ENCODE measurements around the gene UBR4. TPM values are rescaled to one million over a fixed set of nuclear protein-coding genes. Genes with fewer than 3 reads are reported as not detected.

The UBR4 gene
- total and polyA plus RNA-seq, 2 of the 8 experiments (the other 6 are each of a cell fraction or from before 2014, with no cell fraction given), result 139 to 152 TPM

DNA sequence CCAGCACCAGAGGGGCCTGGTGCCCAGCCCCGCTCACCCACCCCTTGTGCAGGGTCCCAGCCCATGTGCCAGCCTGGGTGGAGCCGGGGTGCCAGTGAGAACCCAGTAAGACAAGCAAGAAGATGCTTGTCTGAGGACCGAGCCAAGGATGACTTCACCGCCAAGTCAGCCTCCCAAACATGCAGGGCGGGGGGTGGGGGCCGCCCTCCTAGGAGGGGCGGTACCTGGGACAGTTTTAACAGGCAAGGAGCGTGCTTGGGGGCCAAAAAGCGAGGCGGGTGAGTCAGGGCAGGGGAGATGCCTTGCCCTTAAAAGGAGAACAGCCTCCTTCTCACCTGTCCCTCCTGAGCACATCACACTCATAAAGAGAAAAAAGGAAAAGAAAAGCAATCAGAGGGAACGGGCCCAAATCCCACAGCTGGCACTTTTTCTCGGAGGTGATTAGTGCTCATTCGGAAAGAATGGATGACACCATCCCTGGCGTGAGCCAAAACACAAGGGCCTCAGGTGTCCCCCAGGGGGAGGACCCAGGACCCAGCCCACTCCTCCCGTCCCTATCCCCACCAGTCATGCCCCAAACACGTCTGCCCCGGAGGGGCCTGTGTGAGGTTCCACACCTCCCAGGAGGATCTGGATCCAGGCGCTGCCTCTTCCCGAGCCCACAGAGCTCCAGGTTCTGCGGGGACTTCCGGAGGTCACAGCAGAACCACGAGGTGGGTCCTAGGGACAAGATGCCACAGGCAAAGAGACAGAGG, 176.0 kb downstream of the UBR4 start:
- H3K79me2 ChIP-seq (ENCODE audit: control insufficient read depth in 1 of 2, insufficient read depth in 2 of 2, low read length in 2 of 2), result no peaks in the 10 kb centered on the region
- H2BK20ac ChIP-seq (ENCODE audit: low read length), result no peak overlapping the region
- no peak overlapping the region for H4K5ac ChIP-seq (ENCODE audit: insufficient read length, low read depth, low read length)
- H3K14ac ChIP-seq (ENCODE audit: insufficient read length), result no peak overlapping the region
- H3K56ac ChIP-seq (replicated peaks; ENCODE audit: insufficient read length, low read depth, low read length), result no peak overlapping the region
- H2AFZ ChIP-seq (ENCODE audit: low read length), result no peak overlapping the region
- ChIA-PET CTCF (ENCODE audit: partially characterized antibody) (interaction anchor here (0.8 to 1.8 kb wide), 5 partner anchors 14 to 122 kb away, joined by 3 to 7 read pairs (median 3); no protein-coding TSS in a partner anchor), POLR2A (ENCODE audit: partially characterized antibody) (interaction anchor here (1.5 kb wide), 1 partner anchor 77 kb away, joined by 6 read pairs; the partner anchor contains the start of gene IFFO2)
- no peak for FAIRE-seq
- no peak overlapping the region for H3K9ac ChIP-seq (replicated peaks in 1 of 4; ENCODE audit: extremely low read depth in 1 of 4, low read depth in 3 of 4, low read length in 3 of 4)
- no peak overlapping the region for H2BK15ac ChIP-seq (ENCODE audit: low read length)
- no peak overlapping the region for H3K4me3 ChIP-seq (ENCODE audit: extremely low read depth in 1 of 4, insufficient read depth in 2 of 4, low read depth in 3 of 4, low read length in 4 of 4)
- H4K91ac ChIP-seq (replicated peaks; ENCODE audit: insufficient read length, low read length), result no peak overlapping the region
- no peak for DNase-seq (ENCODE audit: low read depth in 1 of 2, low spot score in 2 of 2)
- no peak overlapping the region for H4K8ac ChIP-seq (ENCODE audit: extremely low read depth, insufficient read depth, low read length)
- no peak overlapping the region for H2BK5ac ChIP-seq (ENCODE audit: low read depth, low read length)
- H2BK12ac ChIP-seq (ENCODE audit: low read depth, low read length), result no peak overlapping the region
- H3K4me1 ChIP-seq (replicated peaks in 1 of 4; ENCODE audit: control insufficient read depth in 3 of 4, insufficient read depth in 4 of 4, low read length in 3 of 4), result no peaks in the 10 kb centered on the region; a peak in 1 of 7 replicates
- H3K27ac ChIP-seq (ENCODE audit: low read depth, low read length), result no peak overlapping the region
- H2AK5ac ChIP-seq (ENCODE audit: low read depth, low read length), result no peak overlapping the region
- H3K79me1 ChIP-seq (ENCODE audit: low read depth, low read length), result no peaks in the 10 kb centered on the region
- H3K4ac ChIP-seq (replicated peaks; ENCODE audit: insufficient read length, low read depth, low read length), result no peak overlapping the region
- no peak overlapping the region for H3K18ac ChIP-seq (ENCODE audit: extremely low read depth, low read length)
- H4K20me1 ChIP-seq (replicated peaks in 1 of 2; ENCODE audit: control insufficient read depth in 1 of 2, insufficient read depth in 2 of 2, low read length in 2 of 2), result no peaks in the 10 kb centered on the region
- no peak overlapping the region for H3K23ac ChIP-seq (ENCODE audit: insufficient read length)
- no peaks in the 10 kb centered on the region for H3K23me2 ChIP-seq (ENCODE audit: low read depth, low read length)
- H3K4me2 ChIP-seq (ENCODE audit: insufficient read depth in 1 of 2, low read depth in 2 of 2, low read length in 2 of 2), result no peak overlapping the region
- WGBS, 2 experiments (ENCODE audit: extremely low coverage in 1 of 2, insufficient coverage in 1 of 2, insufficient read length in 1 of 2, insufficient replicate concordance in 2 of 2, low coverage in 1 of 2, low lambda C conversion rate in 2 of 2, missing lambda C conversion rate in 1 of 2), result 83% methylated on average over 16 of the region's 22 CpGs; no CpG with 5 or more reads in 1 of the 2 experiments
- peaks cover 0 to 2% (median 0%) of the 10 kb centered on the region in 4 experiments; a peak in 1 of 7 replicates for H3K27me3 ChIP-seq (replicated peaks in 1 of 4; ENCODE audit: control insufficient read depth in 3 of 4, extremely low read depth in 1 of 4, insufficient read depth in 3 of 4, low read length in 3 of 4)
- H3K36me3 ChIP-seq (ENCODE audit: control insufficient read depth in 2 of 4, insufficient read depth in 4 of 4, low read length in 3 of 4), result no peaks in the 10 kb centered on the region
- H2BK120ac ChIP-seq (replicated peaks; ENCODE audit: low read depth, low read length), result no peak overlapping the region
- no peaks in the 10 kb centered on the region for H3K9me3 ChIP-seq (ENCODE audit: insufficient read depth in 2 of 2, low read depth in 1 of 2, low read length in 1 of 2)
- no peak for TF ChIP-seq ZNF274 (IDR thresholded peaks at IDR 0.05; ENCODE audit: borderline replicate concordance, extremely low read depth, low read length)
- no peak for TF ChIP-seq CHD2 (IDR thresholded peaks at IDR 0.05; ENCODE audit: low read length)
- TF ChIP-seq, protein P1, sequence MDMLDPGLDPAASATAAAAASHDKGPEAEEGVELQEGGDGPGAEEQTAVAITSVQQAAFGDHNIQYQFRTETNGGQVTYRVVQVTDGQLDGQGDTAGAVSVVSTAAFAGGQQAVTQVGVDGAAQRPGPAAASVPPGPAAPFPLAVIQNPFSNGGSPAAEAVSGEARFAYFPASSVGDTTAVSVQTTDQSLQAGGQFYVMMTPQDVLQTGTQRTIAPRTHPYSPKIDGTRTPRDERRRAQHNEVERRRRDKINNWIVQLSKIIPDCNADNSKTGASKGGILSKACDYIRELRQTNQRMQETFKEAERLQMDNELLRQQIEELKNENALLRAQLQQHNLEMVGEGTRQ (IDR thresholded peaks at IDR 0.05; ENCODE audit: low read length), result no peak
- no peak for TF ChIP-seq CEBPB (IDR thresholded peaks at IDR 0.05; ENCODE audit: low read depth, low read length)
- no peak for TF ChIP-seq SUZ12 (IDR thresholded peaks at IDR 0.05; ENCODE audit: low read length)
- no peak for TF ChIP-seq BACH1 (IDR thresholded peaks at IDR 0.05; ENCODE audit: low read length)
- TF ChIP-seq POLR2A (IDR thresholded peaks at IDR 0.05; ENCODE audit: control extremely low read depth in 1 of 2, low read depth in 2 of 2, low read length in 2 of 2), result no peak
- no peak for TF ChIP-seq NANOG (IDR thresholded peaks at IDR 0.05; ENCODE audit: insufficient read depth, low read depth, low read length, poor library complexity, severe bottlenecking)
- TF ChIP-seq, protein P2, sequence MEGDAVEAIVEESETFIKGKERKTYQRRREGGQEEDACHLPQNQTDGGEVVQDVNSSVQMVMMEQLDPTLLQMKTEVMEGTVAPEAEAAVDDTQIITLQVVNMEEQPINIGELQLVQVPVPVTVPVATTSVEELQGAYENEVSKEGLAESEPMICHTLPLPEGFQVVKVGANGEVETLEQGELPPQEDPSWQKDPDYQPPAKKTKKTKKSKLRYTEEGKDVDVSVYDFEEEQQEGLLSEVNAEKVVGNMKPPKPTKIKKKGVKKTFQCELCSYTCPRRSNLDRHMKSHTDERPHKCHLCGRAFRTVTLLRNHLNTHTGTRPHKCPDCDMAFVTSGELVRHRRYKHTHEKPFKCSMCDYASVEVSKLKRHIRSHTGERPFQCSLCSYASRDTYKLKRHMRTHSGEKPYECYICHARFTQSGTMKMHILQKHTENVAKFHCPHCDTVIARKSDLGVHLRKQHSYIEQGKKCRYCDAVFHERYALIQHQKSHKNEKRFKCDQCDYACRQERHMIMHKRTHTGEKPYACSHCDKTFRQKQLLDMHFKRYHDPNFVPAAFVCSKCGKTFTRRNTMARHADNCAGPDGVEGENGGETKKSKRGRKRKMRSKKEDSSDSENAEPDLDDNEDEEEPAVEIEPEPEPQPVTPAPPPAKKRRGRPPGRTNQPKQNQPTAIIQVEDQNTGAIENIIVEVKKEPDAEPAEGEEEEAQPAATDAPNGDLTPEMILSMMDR (IDR thresholded peaks at IDR 0.05; ENCODE audit: control extremely low read depth in 1 of 3, insufficient read depth in 1 of 3, low read depth in 1 of 3, low read length in 3 of 3), result no peak
